Measurements from ENCODE around the gene CYB561.
A peak's percentile ranks its signal among the peaks of the same experiment; 100 is the strongest.

The CYB561 gene

DNA sequence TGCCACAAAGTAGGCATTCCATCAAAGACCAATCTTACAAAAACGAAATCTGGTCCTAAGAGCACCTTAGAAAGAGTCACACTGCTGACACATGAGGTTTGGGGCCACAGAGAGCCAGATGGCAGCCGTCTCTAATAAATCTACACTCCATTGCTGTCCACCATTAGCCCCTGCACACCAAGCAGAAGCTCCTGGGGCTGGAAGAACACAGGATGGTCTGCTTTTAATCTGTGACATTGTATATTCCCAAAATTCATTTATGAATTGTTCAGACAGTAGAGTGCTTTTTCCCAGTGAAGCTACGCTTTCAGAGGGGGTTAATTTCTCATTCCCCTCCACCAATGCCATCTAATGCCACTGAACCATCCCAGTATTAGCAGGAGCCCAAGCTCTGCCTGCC lies 1.6 kb downstream of the CYB561 start:
- TF ChIP-seq, protein P1, sequence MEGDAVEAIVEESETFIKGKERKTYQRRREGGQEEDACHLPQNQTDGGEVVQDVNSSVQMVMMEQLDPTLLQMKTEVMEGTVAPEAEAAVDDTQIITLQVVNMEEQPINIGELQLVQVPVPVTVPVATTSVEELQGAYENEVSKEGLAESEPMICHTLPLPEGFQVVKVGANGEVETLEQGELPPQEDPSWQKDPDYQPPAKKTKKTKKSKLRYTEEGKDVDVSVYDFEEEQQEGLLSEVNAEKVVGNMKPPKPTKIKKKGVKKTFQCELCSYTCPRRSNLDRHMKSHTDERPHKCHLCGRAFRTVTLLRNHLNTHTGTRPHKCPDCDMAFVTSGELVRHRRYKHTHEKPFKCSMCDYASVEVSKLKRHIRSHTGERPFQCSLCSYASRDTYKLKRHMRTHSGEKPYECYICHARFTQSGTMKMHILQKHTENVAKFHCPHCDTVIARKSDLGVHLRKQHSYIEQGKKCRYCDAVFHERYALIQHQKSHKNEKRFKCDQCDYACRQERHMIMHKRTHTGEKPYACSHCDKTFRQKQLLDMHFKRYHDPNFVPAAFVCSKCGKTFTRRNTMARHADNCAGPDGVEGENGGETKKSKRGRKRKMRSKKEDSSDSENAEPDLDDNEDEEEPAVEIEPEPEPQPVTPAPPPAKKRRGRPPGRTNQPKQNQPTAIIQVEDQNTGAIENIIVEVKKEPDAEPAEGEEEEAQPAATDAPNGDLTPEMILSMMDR (IDR thresholded peaks at IDR 0.05; ENCODE audit: insufficient read depth, low read length, missing control alignments), result no peak
- ChIA-PET POLR2A (no interaction called here), CTCF (interaction anchor here (0.8 to 4.6 kb wide), 9 partner anchors 9 to 168 kb away, joined by 3 to 30 read pairs (median 9); no protein-coding TSS in a partner anchor)
- no peak for DNase-seq (ENCODE audit: low read depth, low spot score)
- H3K4me3 ChIP-seq (ENCODE audit: low read depth, low read length), result no peak overlapping the region

GRCh38 chr17:63443053-63443452 lies 3.1 kb downstream of the CYB561 start:
- POLR2A ChIA-PET, result no interaction called here

DNA sequence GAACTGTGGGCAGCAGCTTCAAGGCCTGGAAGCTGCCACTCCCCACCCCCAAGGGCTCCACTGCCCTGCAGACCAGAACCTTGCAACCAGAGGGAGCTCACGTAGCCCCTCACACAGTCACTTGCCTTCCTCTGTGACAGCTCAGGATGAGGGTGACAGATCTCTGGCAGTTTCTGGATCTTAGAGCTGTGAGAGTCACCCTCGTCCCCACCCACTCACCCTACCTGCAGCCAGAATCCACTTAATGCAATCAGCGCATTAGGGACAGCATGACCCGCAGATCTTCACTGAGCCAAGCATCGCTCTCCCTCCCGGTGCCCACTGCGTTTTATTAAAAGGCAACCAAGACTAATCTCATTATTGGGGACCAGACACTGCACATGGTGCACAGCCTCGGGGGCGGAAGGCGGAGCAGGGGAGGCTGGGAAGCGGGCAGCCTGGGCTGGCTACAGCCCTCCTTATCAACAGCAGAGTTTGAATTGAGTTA lies 3.5 kb downstream of the CYB561 start:
- POLR2A ChIA-PET, result no interaction called here
- H3K4me3 ChIP-seq (ENCODE audit: low read depth, low read length), result no peak overlapping the region
- CTCF ChIA-PET, result interaction anchor here (3.3 to 4.6 kb wide), 2 partner anchors 11 to 37 kb away, joined by 21 to 28 read pairs; no protein-coding TSS in a partner anchor
- no peak for DNase-seq (ENCODE audit: low read depth, low spot score)
- TF ChIP-seq, protein P1 (IDR thresholded peaks at IDR 0.05; ENCODE audit: insufficient read depth, low read length, missing control alignments), result peak; percentile 17

More at GRCh38 chr17:63443053-63443452, 3.1 kb downstream of the CYB561 start:
- CTCF ChIA-PET, result interaction anchor here (0.8 to 4.6 kb wide), 4 partner anchors 8 to 36 kb away, joined by 3 to 30 read pairs (median 24); no protein-coding TSS in a partner anchor
- H3K4me3 ChIP-seq (ENCODE audit: low read depth, low read length), result no peak overlapping the region
- TF ChIP-seq, protein P1 (IDR thresholded peaks at IDR 0.05; ENCODE audit: insufficient read depth, low read length, missing control alignments), result no peak
- no peak for DNase-seq (ENCODE audit: low read depth, low spot score)

DNA sequence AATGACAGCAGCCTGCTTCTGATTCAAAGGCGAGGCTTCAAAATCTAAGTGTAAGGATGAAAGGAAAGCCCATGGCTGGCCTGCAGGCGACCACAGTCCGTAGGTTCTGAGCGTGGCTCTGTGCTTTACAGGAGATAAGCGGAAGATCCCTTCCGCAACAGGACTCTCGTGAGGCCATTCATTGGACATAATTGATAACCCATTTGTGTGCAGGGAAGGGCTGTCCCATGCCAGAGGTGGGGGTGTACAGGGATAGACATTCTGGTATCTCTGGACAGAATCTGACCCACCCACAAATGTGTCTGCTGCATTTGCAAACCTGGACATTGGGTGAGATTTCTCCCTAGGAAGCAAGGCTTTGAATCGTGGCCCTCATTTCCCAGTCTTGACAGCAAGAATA lies 4.0 kb downstream of the CYB561 start:
- TF ChIP-seq, protein P1 (IDR thresholded peaks at IDR 0.05; ENCODE audit: insufficient read depth, low read length, missing control alignments), result no peak
- H3K4me3 ChIP-seq (ENCODE audit: low read depth, low read length), result no peak overlapping the region
- no peak for DNase-seq (ENCODE audit: low read depth, low spot score)
- POLR2A ChIA-PET, result no interaction called here
- CTCF ChIA-PET, result no interaction called here

DNA sequence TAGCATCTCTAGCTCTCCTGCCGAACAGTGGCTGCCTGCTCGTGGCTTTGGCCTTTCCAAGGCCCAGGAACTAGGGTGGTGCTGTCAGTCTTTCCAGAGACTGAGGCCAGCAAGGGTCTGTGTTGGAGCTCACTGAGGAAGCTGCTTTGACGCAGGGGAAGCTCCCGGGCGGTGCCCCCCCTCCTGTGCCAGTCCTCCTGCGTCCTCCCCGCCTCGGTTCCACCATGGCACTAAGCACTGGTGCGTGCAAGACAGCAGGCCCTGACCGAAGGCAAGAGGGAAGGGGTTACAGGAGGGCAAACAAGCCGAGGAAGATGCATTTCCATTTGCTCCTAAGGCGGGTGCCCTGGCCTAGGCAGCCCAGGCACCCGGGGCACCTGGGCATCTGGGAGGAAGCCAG lies 4.5 kb downstream of the CYB561 start:
- DNase-seq (ENCODE audit: low read depth, low spot score), result no peak
- ChIA-PET CTCF (interaction anchor here (0.8 to 3.3 kb wide), 3 partner anchors 11 to 37 kb away, joined by 3 to 15 read pairs (median 6); no protein-coding TSS in a partner anchor), POLR2A (no interaction called here)
- no peak overlapping the region for H3K4me3 ChIP-seq (ENCODE audit: low read depth, low read length)
- TF ChIP-seq, protein P1 (IDR thresholded peaks at IDR 0.05; ENCODE audit: insufficient read depth, low read length, missing control alignments), result no peak

DNA sequence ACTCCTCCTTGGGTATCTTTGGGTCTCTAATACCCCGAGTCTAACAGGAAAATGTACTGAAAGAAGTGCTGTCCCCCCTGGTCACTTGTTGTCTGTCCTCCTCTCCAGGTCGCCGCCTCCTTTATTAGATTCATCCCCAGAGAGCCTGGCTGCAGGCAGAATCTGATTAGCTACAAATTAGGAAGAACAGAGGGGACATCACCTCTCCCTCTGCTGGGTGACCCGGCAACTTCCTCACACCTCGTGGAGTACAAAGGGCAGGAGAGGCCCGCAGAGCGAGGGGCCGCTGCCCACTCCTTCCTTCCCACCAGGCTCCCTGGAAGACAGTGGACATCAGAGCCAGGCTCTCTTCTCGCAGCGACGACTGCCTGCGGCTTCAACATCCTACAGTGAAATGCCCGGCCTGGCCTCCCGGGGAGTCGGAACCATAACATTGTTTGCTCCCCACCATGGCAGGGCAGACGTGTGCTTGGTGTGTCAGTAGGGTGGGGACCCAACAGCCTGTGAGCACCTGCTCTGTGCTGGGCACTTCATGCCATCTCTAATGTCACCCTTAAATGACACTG lies 5.3 kb downstream of the CYB561 start:
- no peak for DNase-seq (ENCODE audit: low read depth, low spot score)
- CTCF ChIA-PET, result interaction anchor here (0.8 to 3.3 kb wide), 4 partner anchors 12 to 171 kb away, joined by 3 to 15 read pairs (median 7); no protein-coding TSS in a partner anchor
- POLR2A ChIA-PET, result no interaction called here
- H3K4me3 ChIP-seq (ENCODE audit: low read depth, low read length), result no peak overlapping the region
- TF ChIP-seq, protein P1 (IDR thresholded peaks at IDR 0.05; ENCODE audit: insufficient read depth, low read length, missing control alignments), result no peak
